ENCODE measurements around the gene HMGN1.

HMGN1 gene

GRCh38 chr21:39348355-39349210 lies at the start of gene HMGN1:
TSS of gene HMGN1 (minus strand) at chr21:39349088. CDS start at chr21:39348917, 171 bp downstream.
- no peak for DNase-seq (ENCODE audit: extremely low read depth, low read depth)
- no peak for TF ChIP-seq CTCF (IDR thresholded peaks at IDR 0.05; ENCODE audit: low read depth, low read length, missing control alignments)
- peak within 1 kb of the TSS; percentile 92 for H3K4me3 ChIP-seq (replicated peaks; ENCODE audit: low read depth, low read length)

- no peak for TF ChIP-seq CTCF (IDR thresholded peaks at IDR 0.05; ENCODE audit: low read depth, low read length, missing control alignments)
- H3K4me3 ChIP-seq (replicated peaks; ENCODE audit: low read depth, low read length), result no peak overlapping the region
Measured at GRCh38 chr21:39397646-39398385, 48.9 kb upstream of the HMGN1 start.

DNA sequence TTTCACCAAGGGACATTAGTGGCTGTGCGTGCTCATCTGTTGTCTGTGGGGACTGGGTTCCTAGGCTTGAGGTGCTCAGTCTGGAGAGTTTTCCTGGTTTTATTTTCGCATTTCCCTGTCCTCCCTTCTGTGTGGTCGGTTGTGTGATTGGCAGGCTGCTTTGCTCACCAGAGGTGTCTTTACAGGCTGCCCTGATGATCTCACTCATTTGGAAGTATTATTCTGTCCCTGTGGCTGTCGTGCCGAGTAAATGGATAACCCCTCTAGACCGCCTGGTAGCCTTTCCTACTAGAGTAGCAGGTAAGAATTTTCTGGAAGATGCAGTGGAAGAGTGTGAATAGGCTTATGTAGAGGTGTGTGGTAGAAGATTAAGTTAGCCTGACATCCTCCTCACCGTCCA lies 44.1 kb upstream of the HMGN1 start:
- DNase-seq (ENCODE audit: extremely low read depth, low read depth), result no peak
- TF ChIP-seq CTCF (IDR thresholded peaks at IDR 0.05; ENCODE audit: low read depth, low read length, missing control alignments), result no peak
- H3K4me3 ChIP-seq (replicated peaks; ENCODE audit: low read depth, low read length), result no peak overlapping the region

More at GRCh38 chr21:39397646-39398385, 48.9 kb upstream of the HMGN1 start:
- no peak for DNase-seq (ENCODE audit: extremely low read depth, low read depth)

DNA sequence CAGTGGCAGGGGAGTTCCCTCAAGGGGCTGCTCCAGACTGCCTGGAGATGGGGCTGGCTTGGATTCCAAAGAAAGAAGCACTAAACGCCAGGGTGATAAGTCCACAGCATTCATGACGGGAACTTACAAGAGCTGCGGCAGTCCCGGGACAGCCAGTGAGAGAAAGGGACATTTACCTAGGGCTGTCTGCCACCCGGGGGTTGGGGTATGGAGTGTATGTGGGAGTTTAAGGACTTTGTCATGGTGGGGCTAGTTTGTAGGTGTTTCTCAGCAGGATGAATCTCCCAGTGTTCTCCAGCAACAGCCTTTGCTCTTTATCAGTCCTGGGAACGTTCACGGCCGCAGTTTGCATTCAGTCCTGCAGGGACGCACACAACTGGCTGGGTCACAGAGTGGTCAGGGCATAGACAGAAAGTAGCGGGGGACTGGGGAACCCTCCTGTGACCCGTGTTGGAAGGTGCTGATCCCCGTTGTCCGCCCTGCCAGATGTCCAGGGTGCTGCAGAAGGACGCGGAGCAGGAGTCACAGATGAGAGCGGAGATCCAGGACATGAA lies 41.4 kb upstream of the HMGN1 start:
- H3K4me3 ChIP-seq (replicated peaks; ENCODE audit: low read depth, low read length), result no peak overlapping the region
- TF ChIP-seq CTCF (IDR thresholded peaks at IDR 0.05; ENCODE audit: low read depth, low read length, missing control alignments), result no peak
- DNase-seq (ENCODE audit: extremely low read depth, low read depth), result no peak

DNA sequence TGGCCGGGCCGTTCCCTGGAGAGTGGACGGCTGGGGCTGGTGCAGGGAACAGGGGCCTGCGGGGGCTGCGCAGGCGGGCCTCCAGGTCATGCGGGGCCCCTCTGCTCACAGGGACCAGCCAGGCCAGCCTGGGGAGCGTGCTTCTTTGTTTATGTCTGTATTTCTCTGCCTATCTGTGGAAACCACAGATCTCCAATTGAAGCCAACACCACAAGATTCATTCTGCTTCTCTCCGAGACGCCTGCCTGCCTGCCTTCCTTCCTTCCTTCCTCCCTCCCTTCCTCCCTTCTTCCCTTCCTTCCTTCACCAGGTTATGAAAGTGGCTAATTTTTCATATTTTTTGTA lies 39.9 kb upstream of the HMGN1 start:
- DNase-seq (ENCODE audit: extremely low read depth, low read depth), result no peak
- H3K4me3 ChIP-seq (replicated peaks; ENCODE audit: low read depth, low read length), result peak overlapping the region; percentile 49
- no peak for TF ChIP-seq CTCF (IDR thresholded peaks at IDR 0.05; ENCODE audit: low read depth, low read length, missing control alignments)

- peak; percentile 86 for TF ChIP-seq CTCF (IDR thresholded peaks at IDR 0.05; ENCODE audit: low read depth, low read length, missing control alignments)
- DNase-seq (ENCODE audit: extremely low read depth, low read depth), result no peak
- peak overlapping the region; percentile 49 for H3K4me3 ChIP-seq (replicated peaks; ENCODE audit: low read depth, low read length)
Measured at GRCh38 chr21:39388038-39388810, 39.3 kb upstream of the HMGN1 start.

Measured in HFF-Myc (cell line).